Measurements from ENCODE around the gene ZNF407. TPM values are rescaled to one million over a fixed set of nuclear protein-coding genes. Genes with fewer than 3 reads are reported as not detected.

Gene ZNF407
- total and polyA plus RNA-seq, 4 donors, result 2.8 to 34.9 (median 9.5) TPM

- H3K27ac ChIP-seq (ENCODE audit: low read depth in 1 of 2, low read length in 1 of 2), result no peak overlapping the region
- H3K9me3 ChIP-seq (ENCODE audit: control insufficient read depth in 4 of 4, insufficient read depth in 3 of 4, low read length in 3 of 4), result no peaks in the 10 kb centered on the region
- 92 to 94% methylated on average over 13 of the region's 13 CpGs for WGBS, 2 donors
- peaks cover 0 to 7% (median 0%) of the 10 kb centered on the region in 5 donors for H3K4me1 ChIP-seq (ENCODE audit: control insufficient read depth in 5 of 5, insufficient read depth in 5 of 5, low read length in 5 of 5)
- no peak for DNase-seq
- no peaks in the 10 kb centered on the region for H3K27me3 ChIP-seq (ENCODE audit: control insufficient read depth in 3 of 3, insufficient read depth in 3 of 3, low read length in 2 of 3)
- H3K4me3 ChIP-seq, result no peak overlapping the region
- ATAC-seq (ENCODE audit: insufficient read depth, low FRiP score), result no peak
- H3K9ac ChIP-seq (ENCODE audit: insufficient read depth in 1 of 2, low read length in 2 of 2), result no peak overlapping the region
- TF ChIP-seq, protein P1, sequence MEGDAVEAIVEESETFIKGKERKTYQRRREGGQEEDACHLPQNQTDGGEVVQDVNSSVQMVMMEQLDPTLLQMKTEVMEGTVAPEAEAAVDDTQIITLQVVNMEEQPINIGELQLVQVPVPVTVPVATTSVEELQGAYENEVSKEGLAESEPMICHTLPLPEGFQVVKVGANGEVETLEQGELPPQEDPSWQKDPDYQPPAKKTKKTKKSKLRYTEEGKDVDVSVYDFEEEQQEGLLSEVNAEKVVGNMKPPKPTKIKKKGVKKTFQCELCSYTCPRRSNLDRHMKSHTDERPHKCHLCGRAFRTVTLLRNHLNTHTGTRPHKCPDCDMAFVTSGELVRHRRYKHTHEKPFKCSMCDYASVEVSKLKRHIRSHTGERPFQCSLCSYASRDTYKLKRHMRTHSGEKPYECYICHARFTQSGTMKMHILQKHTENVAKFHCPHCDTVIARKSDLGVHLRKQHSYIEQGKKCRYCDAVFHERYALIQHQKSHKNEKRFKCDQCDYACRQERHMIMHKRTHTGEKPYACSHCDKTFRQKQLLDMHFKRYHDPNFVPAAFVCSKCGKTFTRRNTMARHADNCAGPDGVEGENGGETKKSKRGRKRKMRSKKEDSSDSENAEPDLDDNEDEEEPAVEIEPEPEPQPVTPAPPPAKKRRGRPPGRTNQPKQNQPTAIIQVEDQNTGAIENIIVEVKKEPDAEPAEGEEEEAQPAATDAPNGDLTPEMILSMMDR (IDR thresholded peaks at IDR 0.05; ENCODE audit: control extremely low read depth, extremely low read depth), result no peak
- no peaks in the 10 kb centered on the region for H3K36me3 ChIP-seq (ENCODE audit: control insufficient read depth in 4 of 4, insufficient read depth in 4 of 4, low read length in 4 of 4)
Observed at GRCh38 chr18:75106746-75107145, 509.1 kb downstream of the ZNF407 start.

GRCh38 chr18:75107196-75107930 lies 509.7 kb downstream of the ZNF407 start:
- TF ChIP-seq, protein P1 (IDR thresholded peaks at IDR 0.05; ENCODE audit: control extremely low read depth, extremely low read depth), result no peak
- Histone ChIP-seq H3K4me3 (no peak overlapping the region), H3K9me3 (ENCODE audit: control insufficient read depth in 4 of 4, insufficient read depth in 3 of 4, low read length in 3 of 4) (no peaks in the 10 kb centered on the region), H3K27ac (ENCODE audit: low read depth in 1 of 2, low read length in 1 of 2) (no peak overlapping the region), H3K27me3 (ENCODE audit: control insufficient read depth in 3 of 3, insufficient read depth in 3 of 3, low read length in 2 of 3) (no peaks in the 10 kb centered on the region), H3K9ac (ENCODE audit: insufficient read depth in 1 of 2, low read length in 2 of 2) (no peak overlapping the region), H3K4me1 (ENCODE audit: control insufficient read depth in 5 of 5, insufficient read depth in 5 of 5, low read length in 5 of 5) (peaks cover 0 to 7% (median 0%) of the 10 kb centered on the region in 5 donors), H3K36me3 (ENCODE audit: control insufficient read depth in 4 of 4, insufficient read depth in 4 of 4, low read length in 4 of 4) (no peaks in the 10 kb centered on the region)
- DNase-seq (no peak), ATAC-seq (ENCODE audit: insufficient read depth, low FRiP score) (no peak)
- WGBS, 2 donors, result 90 to 92% methylated on average over 19 of the region's 19 CpGs

GRCh38 chr18:75107931-75108276 lies 510.2 kb downstream of the ZNF407 start:
- H3K4me1 ChIP-seq (ENCODE audit: control insufficient read depth in 5 of 5, insufficient read depth in 5 of 5, low read length in 5 of 5), result peaks cover 0 to 7% (median 0%) of the 10 kb centered on the region in 5 donors
- TF ChIP-seq, protein P1 (IDR thresholded peaks at IDR 0.05; ENCODE audit: control extremely low read depth, extremely low read depth), result no peak
- H3K4me3 ChIP-seq, result no peak overlapping the region
- no peak overlapping the region for H3K27ac ChIP-seq (ENCODE audit: low read depth in 1 of 2, low read length in 1 of 2)
- no peak for DNase-seq
- no peaks in the 10 kb centered on the region for H3K9me3 ChIP-seq (ENCODE audit: control insufficient read depth in 4 of 4, insufficient read depth in 3 of 4, low read length in 3 of 4)
- H3K36me3 ChIP-seq (ENCODE audit: control insufficient read depth in 4 of 4, insufficient read depth in 4 of 4, low read length in 4 of 4), result no peaks in the 10 kb centered on the region
- no peak for ATAC-seq (ENCODE audit: insufficient read depth, low FRiP score)
- H3K27me3 ChIP-seq (ENCODE audit: control insufficient read depth in 3 of 3, insufficient read depth in 3 of 3, low read length in 2 of 3), result no peaks in the 10 kb centered on the region
- no peak overlapping the region for H3K9ac ChIP-seq (ENCODE audit: insufficient read depth in 1 of 2, low read length in 2 of 2)
- WGBS, 2 donors, result 93 to 96% methylated on average over 8 of the region's 8 CpGs
